Upper lobe of left lung (tissue), 4 donors: ENCODE measurements around the gene CASP3.

Source experiments
- CTCF ChIP-seq, 6 experiments: fragments of 450-650 bp in 4 of 6; fragments of 200-600 bp in 2 of 6; sonication (generic) in 2 of 6; IDR thresholded peaks; one replicate each; pipeline ENCODE4 v1.5.1; 2016 to 2019; ENCODE audit warnings: antibody characterized with exemption in 6 of 6
- EP300 ChIP-seq, 4 donors: sonication (generic); formaldehyde crosslinking; IDR thresholded peaks; one replicate each; pipeline ENCODE4 v1.5.1; 2017; ENCODE audit warnings: antibody characterized with exemption in 4 of 4, control low read depth in 2 of 4

- no peak for TF ChIP-seq EP300 (IDR thresholded peaks at IDR 0.05)
- TF ChIP-seq CTCF (IDR thresholded peaks at IDR 0.05), result no peak
These were observed 65.3 kb downstream of the CASP3 start for GRCh38 chr4:184583738-184584502.
